Measurements from ENCODE around the gene CHRDL1. TPM values are rescaled to one million over a fixed set of nuclear protein-coding genes. Genes with fewer than 3 reads are reported as not detected.
"Not testable (repeated sequence)": the region's sequence is repeated elsewhere in the genome, so short reads cannot be mapped to it uniquely, and the experiment has no call there.

CHRDL1 gene
- total and polyA plus RNA-seq, 8 donors = 2.6 to 140 (median 6.8) TPM

- H3K4me1 ChIP-seq = no peaks in the 10 kb centered on the region
- WGBS, 5 donors = 81 to 90% (median 83%) methylated on average over 2 of the region's 2 CpGs
- H3K9me3 ChIP-seq = peaks cover 0 to 11% (median 2%) of the 10 kb centered on the region in 4 donors
- no peak for DNase-seq
- H3K27ac ChIP-seq = no peak overlapping the region
- intact Hi-C loops (cut with DNase I; ENCODE audit: low total_unique reads) = no loop called here
- no peaks in the 10 kb centered on the region for H3K27me3 ChIP-seq
- TF ChIP-seq POLR2AphosphoS5 (IDR thresholded peaks at IDR 0.05) (no peak), EP300 (IDR thresholded peaks at IDR 0.05) (no peak), POLR2A (IDR thresholded peaks at IDR 0.05) (no peak)
- no peak overlapping the region for H3K4me3 ChIP-seq
- H3K36me3 ChIP-seq = no peaks in the 10 kb centered on the region
These were observed 30.4 kb upstream of the CHRDL1 start for GRCh38 chrX:110825972-110826371.

- intact Hi-C loops (cut with DNase I; ENCODE audit: low total_unique reads); H3K27ac ChIP-seq; DNase-seq; H3K27me3 ChIP-seq; H3K4me1 ChIP-seq; H3K4me3 ChIP-seq; H3K9me3 ChIP-seq; H3K36me3 ChIP-seq: not testable (repeated sequence)
- 63 to 86% (median 82%) methylated on average over 1 of the region's 1 CpG for WGBS, 5 donors
These were observed 20.9 kb upstream of the CHRDL1 start for GRCh38 chrX:110816543-110816942.

- intact Hi-C loops (cut with DNase I; ENCODE audit: low total_unique reads) = no loop called here
- Histone ChIP-seq H3K9me3 (no peaks in the 10 kb centered on the region), H3K36me3 (no peaks in the 10 kb centered on the region), H3K4me1 (no peaks in the 10 kb centered on the region), H3K4me3 (no peak overlapping the region), H3K27ac (no peak overlapping the region), H3K27me3 (no peaks in the 10 kb centered on the region)
- no peak for TF ChIP-seq EP300 (IDR thresholded peaks at IDR 0.05)
- TF ChIP-seq CTCF (IDR thresholded peaks at IDR 0.05) = no peak
- TF ChIP-seq POLR2A (IDR thresholded peaks at IDR 0.05) = no peak
- no peak for TF ChIP-seq POLR2AphosphoS5 (IDR thresholded peaks at IDR 0.05)
- 51 to 77% (median 74%) methylated on average over 4 of the region's 4 CpGs for WGBS, 5 donors
- DNase-seq = no peak
These were observed 10.5 kb upstream of the CHRDL1 start for GRCh38 chrX:110806145-110806544.

GRCh38 chrX:110805303-110805702 is 9.7 kb upstream of the CHRDL1 start:
- no peaks in the 10 kb centered on the region for H3K9me3 ChIP-seq
- no peak overlapping the region for H3K4me3 ChIP-seq
- H3K4me1 ChIP-seq = no peaks in the 10 kb centered on the region
- H3K36me3 ChIP-seq = no peaks in the 10 kb centered on the region
- WGBS, 5 donors = 26 to 55% (median 31%) methylated on average over 1 of the region's 1 CpG
- no peaks in the 10 kb centered on the region for H3K27me3 ChIP-seq
- H3K27ac ChIP-seq = no peak overlapping the region
- intact Hi-C loops (cut with DNase I; ENCODE audit: low total_unique reads) = no loop called here
- peak in 1 of 2 donors; percentile 21 for DNase-seq
- TF ChIP-seq CTCF (IDR thresholded peaks at IDR 0.05) = no peak
- no peak for TF ChIP-seq POLR2A (IDR thresholded peaks at IDR 0.05)
- no peak for TF ChIP-seq EP300 (IDR thresholded peaks at IDR 0.05)
- TF ChIP-seq POLR2AphosphoS5 (IDR thresholded peaks at IDR 0.05) = no peak

GRCh38 chrX:110804446-110804845 is 8.8 kb upstream of the CHRDL1 start:
- no peak overlapping the region for H3K27ac ChIP-seq
- TF ChIP-seq POLR2AphosphoS5 (IDR thresholded peaks at IDR 0.05) = no peak
- TF ChIP-seq CTCF (IDR thresholded peaks at IDR 0.05) = no peak
- no peak for TF ChIP-seq POLR2A (IDR thresholded peaks at IDR 0.05)
- no peak for TF ChIP-seq EP300 (IDR thresholded peaks at IDR 0.05)
- intact Hi-C loops (cut with DNase I; ENCODE audit: low total_unique reads) = no loop called here
- DNase-seq = no peak
- no peaks in the 10 kb centered on the region for H3K9me3 ChIP-seq
- H3K4me3 ChIP-seq = no peak overlapping the region
- peaks cover 0 to 1% (median 0%) of the 10 kb centered on the region in 3 donors for H3K27me3 ChIP-seq
- WGBS, 5 donors = 64 to 79% (median 69%) methylated on average over 4 of the region's 4 CpGs
- H3K4me1 ChIP-seq = no peaks in the 10 kb centered on the region
- H3K36me3 ChIP-seq = no peaks in the 10 kb centered on the region
